DOHH2 (cell line): ENCODE results near the gene TMTC2.
A peak's percentile ranks its signal among the peaks of the same experiment; 100 is the strongest.

Source experiments
- H3F3A ChIP-seq: fragments of 200-600 bp; sonication (generic), shearing (Covaris generic); 2 replicates; pipeline ENCODE4 v1.6.0; 2016; ENCODE audit warnings: antibody characterized with exemption, mild to moderate bottlenecking; ENCODE audit not compliant: control insufficient read depth, insufficient read depth
- H3K27ac ChIP-seq: fragments of 200-600 bp; sonication (generic); 2 replicates; pipeline ENCODE4 v1.5.1; 2014; ENCODE audit warnings: low read depth, mild to moderate bottlenecking, low read length, moderate library complexity
- H3K27me3 ChIP-seq: fragments of 200-600 bp; sonication (generic); 2 replicates; pipeline ENCODE4 v1.6.1; 2014; ENCODE audit warnings: mild to moderate bottlenecking, low read length, mixed read lengths; ENCODE audit not compliant: control insufficient read depth
- H3K36me3 ChIP-seq: fragments of 200-600 bp; sonication (generic); 2 replicates; pipeline ENCODE4 v1.6.1; 2014; ENCODE audit warnings: mild to moderate bottlenecking, low read length, moderate library complexity, mixed read lengths; ENCODE audit not compliant: control insufficient read depth
- H3K4me1 ChIP-seq: fragments of 200-600 bp; sonication (generic); 2 replicates; pipeline ENCODE4 v1.6.1; 2014; ENCODE audit warnings: mild to moderate bottlenecking, low read length, mixed read lengths; ENCODE audit not compliant: control insufficient read depth
- H3K4me2 ChIP-seq: fragments of 200-600 bp; sonication (generic); 2 replicates; pipeline ENCODE4 v1.6.0; 2014; ENCODE audit warnings: mild to moderate bottlenecking, low read length, moderate library complexity
- H3K4me3 ChIP-seq: fragments of 200-600 bp; sonication (generic); 2 replicates; pipeline ENCODE4 v1.5.1; 2014; ENCODE audit warnings: mild to moderate bottlenecking, low read length, mixed read lengths
- H3K79me2 ChIP-seq: fragments of 200-600 bp; sonication (generic); 2 replicates; pipeline ENCODE4 v1.6.1; 2014; ENCODE audit warnings: mild to moderate bottlenecking, low read length, mixed read lengths; ENCODE audit not compliant: control insufficient read depth
- H3K9me2 ChIP-seq: fragments of 200-600 bp; sonication (generic); replicated peaks from 2 replicates; pipeline ENCODE4 v1.6.1; 2014; ENCODE audit warnings: mild to moderate bottlenecking, low read length, mixed read lengths; ENCODE audit not compliant: control insufficient read depth
- H3K9me3 ChIP-seq: fragments of 200-600 bp; sonication (generic); 2 replicates; pipeline ENCODE4 v1.6.1; 2014; ENCODE audit warnings: antibody characterized with exemption, low read length, mixed read lengths; ENCODE audit not compliant: control insufficient read depth, insufficient read depth
- H4K20me1 ChIP-seq: fragments of 200-600 bp; sonication (generic); 2 replicates; pipeline ENCODE4 v1.6.0; 2014; ENCODE audit warnings: low read depth, mild to moderate bottlenecking, antibody characterized with exemption, low read length, moderate library complexity; ENCODE audit not compliant: control insufficient read depth, insufficient read depth
- CTCF ChIP-seq: fragments of 200-600 bp; sonication (generic); IDR thresholded peaks from one replicate; pipeline ENCODE4 v1.5.1; 2014; ENCODE audit warnings: antibody characterized with exemption, mild to moderate bottlenecking, low read depth, low read length; ENCODE audit not compliant: poor library complexity, severe bottlenecking
- EZH2phosphoT487 ChIP-seq: fragments of 200-600 bp; sonication (generic); IDR thresholded peaks from 2 replicates; pipeline ENCODE4 v1.6.1; 2017; ENCODE audit warnings: borderline replicate concordance, mild to moderate bottlenecking, antibody characterized with exemption, low read length, moderate library complexity, mixed read lengths

The TMTC2 gene

DNA sequence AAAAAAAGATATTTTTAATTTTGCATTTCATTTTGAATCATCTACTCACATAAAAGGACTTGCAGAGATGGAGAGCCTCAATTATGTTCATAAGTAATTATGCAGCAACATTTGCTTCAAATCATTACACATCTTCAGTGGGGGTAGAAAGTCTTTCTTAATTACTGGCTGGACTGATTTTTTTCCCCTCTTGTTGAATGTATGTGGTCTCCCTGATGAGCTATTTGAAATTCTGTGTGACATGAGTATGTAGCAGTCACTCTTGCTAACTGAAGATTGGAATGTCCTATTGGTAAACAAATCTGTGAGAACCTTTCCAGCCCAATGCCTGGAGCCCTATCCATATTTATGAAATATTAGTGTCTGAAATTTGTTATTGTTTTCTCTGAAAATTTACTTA lies 139.8 kb downstream of the TMTC2 start:
- no peaks in the 10 kb centered on the region for H3F3A ChIP-seq
- H3K27me3 ChIP-seq, result no peaks in the 10 kb centered on the region
- H3K9me3 ChIP-seq, result no peaks in the 10 kb centered on the region
- no peaks in the 10 kb centered on the region for H3K9me2 ChIP-seq
- H3K27ac ChIP-seq, result no peak overlapping the region
- no peak overlapping the region for H3K4me3 ChIP-seq
- TF ChIP-seq EZH2phosphoT487, result no peak
- TF ChIP-seq CTCF, result no peak
- H3K36me3 ChIP-seq, result no peaks in the 10 kb centered on the region
- no peak overlapping the region for H3K4me2 ChIP-seq
- no peaks in the 10 kb centered on the region for H3K79me2 ChIP-seq
- H3K4me1 ChIP-seq, result peaks cover under 1% of the 10 kb centered on the region; the same call in 1 of the 2 replicates
- H4K20me1 ChIP-seq, result no peaks in the 10 kb centered on the region

DNA sequence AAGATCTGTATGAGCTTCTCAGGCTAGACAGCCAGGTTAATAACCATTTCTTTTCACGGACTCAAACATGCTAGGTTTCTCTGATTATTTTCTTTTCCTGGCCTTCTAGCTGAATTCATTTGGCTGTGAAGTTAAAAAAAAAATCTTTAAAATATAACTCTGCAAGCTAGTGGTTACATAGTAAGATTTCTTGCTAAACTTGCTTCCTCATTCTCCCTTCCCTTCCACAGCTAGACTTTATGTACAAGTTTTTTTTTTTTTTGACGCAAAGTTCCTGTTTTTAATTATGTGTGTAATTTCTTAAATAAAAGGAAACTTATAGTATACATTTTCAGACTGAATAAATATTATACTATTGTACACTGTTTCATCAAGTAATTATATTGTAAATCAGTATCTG lies 145.4 kb downstream of the TMTC2 start:
- TF ChIP-seq CTCF (no peak), EZH2phosphoT487 (no peak)
- Histone ChIP-seq H3K9me3 (no peaks in the 10 kb centered on the region), H3K36me3 (no peaks in the 10 kb centered on the region), H3K27me3 (no peaks in the 10 kb centered on the region), H3K4me1 (peaks cover 9% of the 10 kb centered on the region), H3K4me3 (no peak overlapping the region; the same call in 1 of the 2 replicates), H4K20me1 (no peaks in the 10 kb centered on the region), H3K4me2 (peak overlapping the region; percentile 46), H3K9me2 (no peaks in the 10 kb centered on the region), H3F3A (no peaks in the 10 kb centered on the region), H3K27ac (no peak overlapping the region), H3K79me2 (no peaks in the 10 kb centered on the region)

DNA sequence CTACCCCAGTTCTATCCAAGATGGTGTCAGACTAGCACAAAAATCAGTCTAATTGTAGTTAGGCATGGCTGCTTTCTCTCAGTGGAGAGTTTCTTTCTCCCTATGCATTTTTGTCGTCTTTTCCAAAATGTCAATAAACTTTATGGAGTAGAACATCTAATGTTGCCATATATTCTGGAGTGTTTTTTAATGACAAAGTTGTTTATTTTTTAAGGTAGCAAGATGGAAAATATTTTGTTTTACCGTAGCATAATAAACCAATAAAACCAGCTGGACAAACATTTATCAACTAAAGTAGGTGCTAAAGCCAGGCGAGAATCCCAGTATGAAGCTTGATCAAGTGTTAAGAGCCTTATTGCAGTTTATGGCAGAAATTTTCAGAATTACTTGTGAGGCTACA lies 146.3 kb downstream of the TMTC2 start:
- no peaks in the 10 kb centered on the region for H3K27me3 ChIP-seq
- H3K4me1 ChIP-seq, result peaks cover 9% of the 10 kb centered on the region
- no peaks in the 10 kb centered on the region for H3K9me2 ChIP-seq
- H3K27ac ChIP-seq, result no peak overlapping the region
- H3K9me3 ChIP-seq, result no peaks in the 10 kb centered on the region
- no peaks in the 10 kb centered on the region for H3K79me2 ChIP-seq
- H3F3A ChIP-seq, result no peaks in the 10 kb centered on the region
- TF ChIP-seq EZH2phosphoT487, result no peak
- no peak for TF ChIP-seq CTCF
- no peaks in the 10 kb centered on the region for H3K36me3 ChIP-seq
- no peak overlapping the region for H3K4me3 ChIP-seq
- no peak overlapping the region for H3K4me2 ChIP-seq
- no peaks in the 10 kb centered on the region for H4K20me1 ChIP-seq

DNA sequence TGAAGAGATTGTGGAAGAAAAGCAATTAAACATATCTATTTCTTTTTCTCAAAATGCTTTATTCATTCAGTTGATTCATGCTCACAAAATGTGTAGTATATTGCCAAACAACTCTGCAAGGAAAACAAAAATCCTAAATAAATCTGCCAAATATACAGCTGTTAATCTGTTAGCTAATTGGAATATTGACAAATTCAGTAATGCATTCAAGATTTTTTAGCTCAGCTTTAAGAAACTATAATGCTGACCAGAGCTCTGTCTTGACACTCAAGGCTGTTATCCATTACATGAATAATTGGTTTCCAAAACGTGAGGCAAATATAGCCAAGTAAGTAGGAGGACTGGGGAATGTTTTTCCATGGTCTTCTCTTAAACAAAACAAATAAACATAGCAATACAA lies 146.8 kb downstream of the TMTC2 start:
- H3F3A ChIP-seq, result no peaks in the 10 kb centered on the region

More for the DNA sequence above, 146.8 kb downstream of the TMTC2 start:
- no peak overlapping the region for H3K4me2 ChIP-seq
- no peak overlapping the region for H3K4me3 ChIP-seq
- H3K9me3 ChIP-seq, result no peaks in the 10 kb centered on the region
- H3K27me3 ChIP-seq, result no peaks in the 10 kb centered on the region
- peaks cover 9% of the 10 kb centered on the region for H3K4me1 ChIP-seq
- TF ChIP-seq CTCF (no peak), EZH2phosphoT487 (no peak)
- no peaks in the 10 kb centered on the region for H3K36me3 ChIP-seq
- no peaks in the 10 kb centered on the region for H4K20me1 ChIP-seq
- no peak overlapping the region for H3K27ac ChIP-seq
- H3K79me2 ChIP-seq, result no peaks in the 10 kb centered on the region
- H3K9me2 ChIP-seq, result no peaks in the 10 kb centered on the region
